T-cell (primary cell): ENCODE data around the gene POU5F1. TPM values are rescaled to one million over a fixed set of nuclear protein-coding genes. Genes with fewer than 3 reads are reported as not detected.
A peak's percentile ranks its signal among the peaks of the same experiment; 100 is the strongest.
"Not testable (repeated sequence)": the region's sequence is repeated elsewhere in the genome, so short reads cannot be mapped to it uniquely, and the experiment has no call there.

Experiments used
- ATAC-seq, 4 experiments: fragments of 200-7000 bp in 3 of 4; fragments of 150-1000 bp in 1 of 4; cut with Tn5 transposase; replicated peaks in 1 of 4; 1 replicate in 3 of 4; 2 replicates in 1 of 4; pipeline ENCODE4 v1.10.0; 2021; ENCODE audit warnings: moderate library complexity in 3 of 4, mild to moderate bottlenecking in 2 of 4, moderate number of reproducible peaks in 1 of 4
- CTCF ChIA-PET, 2 donors: fragments of 300-600 bp; sonication (Branson Sonifier 250); formaldehyde crosslinking; loops; one replicate each; lab custom pipeline; 2022; ENCODE audit warnings: antibody characterized with exemption in 2 of 2; lab: Charles Lee
- POLR2A ChIA-PET, 2 donors: fragments of 300-600 bp; sonication (Branson Sonifier 250); formaldehyde crosslinking; loops; one replicate each; lab custom pipeline; 2022; ENCODE audit warnings: antibody characterized with exemption in 2 of 2; lab: Charles Lee
- DNase-seq, 35 experiments: peaks; one replicate each; pipeline versions ENCODE4 v3.0.0 to v3.0.0-alpha.2; 2013 to 2023
- H3K27ac ChIP-seq: one replicate; pipeline ENCODE4 v1.5.1; 2013; ENCODE audit warnings: low read length
- H3K27me3 ChIP-seq, 2 experiments: replicated peaks in 1 of 2; 1 replicate in 1 of 2; 2 replicates in 1 of 2; pipeline versions ENCODE4 v1.6.1 to v1.7.0; 2013; ENCODE audit warnings: low read length in 1 of 2, mixed read lengths in 1 of 2; ENCODE audit not compliant: control insufficient read depth in 2 of 2, insufficient read depth in 2 of 2; ENCODE audit errors: extremely low read depth in 1 of 2
- H3K36me3 ChIP-seq, 2 donors: 1 replicate in 1 of 2; 2 replicates in 1 of 2; pipeline versions ENCODE4 v1.6.1 to v1.7.0; 2013; ENCODE audit warnings: low read length in 1 of 2; ENCODE audit not compliant: control insufficient read depth in 2 of 2, insufficient read depth in 1 of 2; ENCODE audit errors: extremely low read depth in 1 of 2
- H3K4me1 ChIP-seq, 2 experiments: 1 replicate in 1 of 2; 2 replicates in 1 of 2; pipeline versions ENCODE4 v1.6.1 to v1.7.0; 2013; ENCODE audit warnings: low read length in 2 of 2, mixed read lengths in 1 of 2; ENCODE audit not compliant: insufficient read depth in 2 of 2, control insufficient read depth in 1 of 2; ENCODE audit errors: extremely low read depth in 1 of 2
- H3K4me3 ChIP-seq, 2 donors: 1 replicate in 1 of 2; 2 replicates in 1 of 2; pipeline versions ENCODE4 v1.5.1 to v1.7.0; 2013; ENCODE audit warnings: mild to moderate bottlenecking in 2 of 2, low read length in 1 of 2, moderate library complexity in 1 of 2; ENCODE audit not compliant: control insufficient read depth in 1 of 2; ENCODE audit errors: extremely low read depth in 1 of 2
- H3K9me3 ChIP-seq: 2 replicates; pipeline ENCODE4 v1.7.0; 2013
- H3K27ac Mint-ChIP-seq, 2 donors: one replicate each; pipeline ENCODE4 v1.8.0; 2020 to 2021; ENCODE audit warnings: mild to moderate bottlenecking in 2 of 2, mixed read lengths in 2 of 2
- H3K27me3 Mint-ChIP-seq, 2 donors: one replicate each; pipeline ENCODE4 v1.8.0; 2021 to 2022; ENCODE audit warnings: mixed read lengths in 2 of 2
- H3K36me3 Mint-ChIP-seq: one replicate; pipeline ENCODE4 v1.8.0; 2021; ENCODE audit warnings: mixed read lengths
- H3K4me1 Mint-ChIP-seq, 3 donors: one replicate each; pipeline ENCODE4 v1.8.0; 2020 to 2022; ENCODE audit warnings: mixed read lengths in 3 of 3, mild to moderate bottlenecking in 1 of 3
- H3K4me3 Mint-ChIP-seq, 3 donors: one replicate each; pipeline ENCODE4 v1.8.0; 2020 to 2022; ENCODE audit warnings: mild to moderate bottlenecking in 3 of 3, mixed read lengths in 3 of 3, moderate library complexity in 3 of 3
- H3K9me3 Mint-ChIP-seq, 3 donors: one replicate each; pipeline ENCODE4 v1.8.0; 2020 to 2022; ENCODE audit warnings: mixed read lengths in 3 of 3
- WGBS: methylation state at CpG from one replicate; pipeline ENCODE4 v1.1.5; 2013; ENCODE audit warnings: missing lambda C conversion rate; ENCODE audit not compliant: insufficient coverage; 5-methylcytosine and 5-hydroxymethylcytosine counted together
- total RNA-seq, 35 experiments: library from RNA in 6 of 35; stranded (reverse) in 6 of 35; fragments of 120-200 nt in 1 of 35; gene quantifications; one replicate each; pipeline versions ENCODE4 v1.2.1 to v1.2.4 and lab custom pipeline; 2013 to 2026

Gene POU5F1
- total RNA-seq = 1 to 10 TPM in 3 of 5 donors, under 1 TPM in 1, not detected in 1; 0.61 to 3.9 (median 2.9) TPM
- 0.09 TPM for total RNA-seq (2013)
- total RNA-seq (lab: John Stamatoyannopoulos, UW) = 0 to 0.55 (median 0.13) reads per million in 29 experiments

- Histone ChIP-seq H3K36me3 (no peaks in the 10 kb centered on the region), H3K4me3 (no peak within 1 kb of the TSS), H3K27ac (no peak within 1 kb of the TSS), H3K9me3 (no peaks in the 10 kb centered on the region), H3K4me1 (peaks cover 0 to 7% of the 10 kb centered on the region in 2 experiments), H3K27me3 (no peaks in the 10 kb centered on the region)
- Mint-ChIP-seq H3K4me1 (no peaks in the 10 kb centered on the region), H3K4me3 (no peak within 1 kb of the TSS), H3K9me3 (no peaks in the 10 kb centered on the region), H3K27me3 (no peaks in the 10 kb centered on the region), H3K36me3 (no peaks in the 10 kb centered on the region), H3K27ac (no peak within 1 kb of the TSS)
- WGBS = no CpG with 5 or more reads among the region's 9 CpGs
- ATAC-seq = no peak
- no peak for DNase-seq
- CTCF ChIA-PET = no interaction called here
- POLR2A ChIA-PET = no interaction called here
Measured at GRCh38 chr6:31170600-31170881, at the start of gene POU5F1. Gene POU5F1, minus strand, starts transcription at chr6:31170682. Its CDS starts 62 bp downstream, at chr6:31170620.

GRCh38 chr6:31216208-31216898 is 45.9 kb upstream of the POU5F1 start:
- H3K4me1 Mint-ChIP-seq = peaks cover 6 to 9% (median 8%) of the 10 kb centered on the region in 3 donors
- no peak for ATAC-seq
- WGBS = 82% methylated on average over 4 of the region's 7 CpGs
- H3K9me3 Mint-ChIP-seq = peaks cover 0 to 5% (median 4%) of the 10 kb centered on the region in 3 donors
- H3K27ac Mint-ChIP-seq = peak overlapping the region in 1 of 2 donors; percentile 6
- Histone ChIP-seq H3K4me3 (no peak overlapping the region), H3K27me3 (no peaks in the 10 kb centered on the region), H3K36me3 (no peaks in the 10 kb centered on the region), H3K27ac (no peak overlapping the region), H3K4me1 (no peaks in the 10 kb centered on the region), H3K9me3 (peaks cover 2% of the 10 kb centered on the region)
- no peak for DNase-seq
- H3K36me3 Mint-ChIP-seq = peaks cover 4% of the 10 kb centered on the region
- H3K27me3 Mint-ChIP-seq = no peaks in the 10 kb centered on the region
- ChIA-PET CTCF (interaction anchor here (0.5 to 0.6 kb wide), 2 partner anchors 74 to 99 kb away, joined by 3 read pairs; no protein-coding TSS in a partner anchor), POLR2A (interaction anchor here in 1 of 2 donors (0.6 kb wide), 2 partner anchors 82 to 1961 kb away, joined by 3 to 4 read pairs; no protein-coding TSS in a partner anchor)
- H3K4me3 Mint-ChIP-seq = no peak overlapping the region

- H3K4me3 ChIP-seq, H3K27me3 Mint-ChIP-seq, H3K36me3 Mint-ChIP-seq, H3K4me3 Mint-ChIP-seq, H3K27ac ChIP-seq, POLR2A ChIA-PET, H3K36me3 ChIP-seq, H3K4me1 ChIP-seq, DNase-seq, CTCF ChIA-PET, H3K9me3 ChIP-seq, H3K27me3 ChIP-seq, H3K4me1 Mint-ChIP-seq, H3K9me3 Mint-ChIP-seq, ATAC-seq, H3K27ac Mint-ChIP-seq: not testable (repeated sequence)
- no CpG with 5 or more reads among the region's 2 CpGs for WGBS
Measured at GRCh38 chr6:31215216-31215615, 44.7 kb upstream of the POU5F1 start.

GRCh38 chr6:31214516-31214915 is 44.0 kb upstream of the POU5F1 start:
- 71% methylated on average over 1 of the region's 1 CpG for WGBS
- CTCF ChIA-PET = no interaction called here

GRCh38 chr6:31210741-31211532 is 40.5 kb upstream of the POU5F1 start:
- Histone ChIP-seq H3K9me3 (no peaks in the 10 kb centered on the region), H3K4me1 (no peaks in the 10 kb centered on the region), H3K27me3 (no peaks in the 10 kb centered on the region), H3K4me3 (no peak overlapping the region), H3K27ac (no peak overlapping the region), H3K36me3 (no peaks in the 10 kb centered on the region)
- H3K4me3 Mint-ChIP-seq = no peak overlapping the region
- ATAC-seq (no peak), DNase-seq (no peak)
- WGBS = 67% methylated on average over 1 of the region's 5 CpGs
- no peaks in the 10 kb centered on the region for H3K27me3 Mint-ChIP-seq
- H3K27ac Mint-ChIP-seq = peak overlapping the region in 1 of 2 donors; percentile 28
- peaks cover 1 to 9% (median 2%) of the 10 kb centered on the region in 3 donors for H3K4me1 Mint-ChIP-seq
- H3K36me3 Mint-ChIP-seq = no peaks in the 10 kb centered on the region
- CTCF ChIA-PET = interaction anchor here in 1 of 2 donors (0.6 kb wide), 2 partner anchors 42 to 86 kb away, joined by 3 read pairs; no protein-coding TSS in a partner anchor
- POLR2A ChIA-PET = interaction anchor here in 1 of 2 donors (0.7 kb wide), 1 partner anchor 35 kb away, joined by 4 read pairs; no protein-coding TSS in a partner anchor
- no peaks in the 10 kb centered on the region for H3K9me3 Mint-ChIP-seq

More at GRCh38 chr6:31214516-31214915, 44.0 kb upstream of the POU5F1 start:
- ATAC-seq (no peak), DNase-seq (no peak)
- no peak overlapping the region for H3K4me3 ChIP-seq
- Mint-ChIP-seq H3K36me3 (peaks cover 4% of the 10 kb centered on the region), H3K9me3 (peaks cover 0 to 5% (median 4%) of the 10 kb centered on the region in 3 donors), H3K27ac (no peak overlapping the region), H3K27me3 (no peaks in the 10 kb centered on the region), H3K4me1 (peaks cover 6 to 10% (median 9%) of the 10 kb centered on the region in 3 donors), H3K4me3 (no peak overlapping the region)
- no peak overlapping the region for H3K27ac ChIP-seq
- no peaks in the 10 kb centered on the region for H3K4me1 ChIP-seq
- POLR2A ChIA-PET = no interaction called here
- H3K9me3 ChIP-seq = peaks cover 2% of the 10 kb centered on the region
- H3K27me3 ChIP-seq = no peaks in the 10 kb centered on the region
- H3K36me3 ChIP-seq = no peaks in the 10 kb centered on the region

- WGBS = 82% methylated on average over 3 of the region's 6 CpGs
Measured at GRCh38 chr6:31210123-31210522, 39.6 kb upstream of the POU5F1 start.

More at GRCh38 chr6:31210123-31210522, 39.6 kb upstream of the POU5F1 start:
- Mint-ChIP-seq H3K4me3 (no peak overlapping the region), H3K4me1 (peaks cover 5 to 12% (median 6%) of the 10 kb centered on the region in 3 donors), H3K9me3 (no peaks in the 10 kb centered on the region), H3K36me3 (no peaks in the 10 kb centered on the region), H3K27me3 (no peaks in the 10 kb centered on the region), H3K27ac (no peak overlapping the region)
- H3K27ac ChIP-seq = no peak overlapping the region
- no peaks in the 10 kb centered on the region for H3K27me3 ChIP-seq
- DNase-seq = no peak
- no peaks in the 10 kb centered on the region for H3K36me3 ChIP-seq
- POLR2A ChIA-PET = interaction anchor here in 1 of 2 donors (1.0 kb wide), 1 partner anchor 18 kb away, joined by 6 read pairs; no protein-coding TSS in a partner anchor
- no peaks in the 10 kb centered on the region for H3K9me3 ChIP-seq
- ATAC-seq = no peak
- CTCF ChIA-PET = no interaction called here
- no peaks in the 10 kb centered on the region for H3K4me1 ChIP-seq
- no peak overlapping the region for H3K4me3 ChIP-seq
